GM13976 (cell line): ENCODE measurements around the gene ATXN7L1.

Experiments
- DNase-seq: peaks from one replicate; pipeline ENCODE4 v3.0.0; 2012; ENCODE audit warnings: low spot score
- CTCF ChIP-seq: IDR thresholded peaks from 2 replicates; pipeline ENCODE4 v1.5.1; 2012; ENCODE audit warnings: borderline replicate concordance, mild to moderate bottlenecking; ENCODE audit not compliant: insufficient read depth; ENCODE audit errors: extremely low read depth, missing control alignments, control extremely low read depth
- in situ Hi-C: fragments of 300-500 bp; cut with MboI; formaldehyde crosslinking; loops from one replicate; pipeline ENCODE4 v1.12.0; 2022; ENCODE audit warnings: low sequenced_read_pairs, mixed read lengths, inconsistent platforms; ENCODE audit not compliant: unreplicated experiment

The ATXN7L1 gene

GRCh38 chr7:105617280-105618015 lies 259.0 kb downstream of the ATXN7L1 start:
- in situ Hi-C loops: no loop called here
- no peak for TF ChIP-seq CTCF
- DNase-seq: no peak

- in situ Hi-C loops: no loop called here
- no peak for DNase-seq
- TF ChIP-seq CTCF: no peak
Measured at GRCh38 chr7:105614341-105614840, 262.0 kb downstream of the ATXN7L1 start.

GRCh38 chr7:105613611-105614330 lies 262.6 kb downstream of the ATXN7L1 start:
- in situ Hi-C loops: no loop called here
- no peak for DNase-seq
- no peak for TF ChIP-seq CTCF

- in situ Hi-C loops: no loop called here
- TF ChIP-seq CTCF: no peak
- no peak for DNase-seq
Measured at GRCh38 chr7:105612806-105613205, 263.6 kb downstream of the ATXN7L1 start.

- no peak for TF ChIP-seq CTCF
- DNase-seq: no peak
- in situ Hi-C loops: no loop called here
Measured at GRCh38 chr7:105611856-105612775, 264.3 kb downstream of the ATXN7L1 start.
